Testis (tissue), 3 donors: ENCODE results near the gene ZNF212. TPM values are rescaled to one million over a fixed set of nuclear protein-coding genes. Genes with fewer than 3 reads are reported as not detected.

Experiments
- DNase-seq: peaks from one replicate; pipeline ENCODE4 v3.0.0-alpha.2; 2019
- H3K27ac ChIP-seq, 2 donors: fragments of 200-600 bp; sonication (generic); one replicate each; pipeline ENCODE4 v1.5.1; 2019
- H3K27me3 ChIP-seq: fragments of 200-600 bp; sonication (generic); one replicate; pipeline ENCODE4 v1.5.1; 2019
- H3K36me3 ChIP-seq: fragments of 200-600 bp; sonication (generic); one replicate; pipeline ENCODE4 v1.5.1; 2017; ENCODE audit warnings: low read depth; ENCODE audit errors: missing control alignments
- H3K4me1 ChIP-seq: fragments of 200-600 bp; sonication (generic); one replicate; pipeline ENCODE4 v1.5.1; 2019
- H3K4me3 ChIP-seq, 2 donors: fragments of 200-600 bp; sonication (generic); one replicate each; pipeline ENCODE4 v1.5.1; 2017 to 2019
- H3K9me3 ChIP-seq: fragments of 200-600 bp; sonication (generic); one replicate; pipeline ENCODE4 v1.5.1; 2017
- POLR2A ChIP-seq: fragments of 450-650 bp; IDR thresholded peaks from one replicate; pipeline ENCODE4 v1.6.1; 2017; ENCODE audit warnings: antibody characterized with exemption, mild to moderate bottlenecking, moderate library complexity
- WGBS, 2 donors: methylation state at CpG; one replicate each; pipeline ENCODE4 v1.1.5; 2018; 5-methylcytosine and 5-hydroxymethylcytosine counted together
- intact Hi-C: fragments of 100-400 bp; cut with DNase I; formaldehyde crosslinking; loops from one replicate; pipeline ENCODE4 v1.15.1; 2023; ENCODE audit warnings: low total_unique reads
- polyA plus RNA-seq: library from polyadenylated mRNA; stranded (reverse); fragments of 350-450 nt; fragmentation: Illumina TruSeq; extraction: RNeasy Lipid Tissue Mini Kit (QIAGEN cat#74804); gene quantifications from one replicate; pipeline ENCODE4 v1.2.3, GENCODE V29; 2014; ENCODE audit warnings: low read depth, low replicate concordance; ENCODE audit not compliant: insufficient read depth
- total RNA-seq, 2 donors: library from RNA; depleted of rRNA; stranded (reverse); fragments of >200 nt; gene quantifications; one replicate each; pipeline ENCODE4 v1.2.3, GENCODE V29; 2016
- TF ChIP-seq, protein P1 (sequence below), 3 experiments: fragments of 450-650 bp in 2 of 3; fragments of 200-600 bp in 1 of 3; sonication (generic) in 1 of 3; IDR thresholded peaks; one replicate each; pipeline ENCODE4 v1.5.1; 2016 to 2019; ENCODE audit warnings: antibody characterized with exemption in 3 of 3, mild to moderate bottlenecking in 2 of 3, moderate library complexity in 1 of 3

The ZNF212 gene
- total and polyA plus RNA-seq, 3 donors from 2014 or later, result 17.2 to 24.2 (median 23.1) TPM

DNA sequence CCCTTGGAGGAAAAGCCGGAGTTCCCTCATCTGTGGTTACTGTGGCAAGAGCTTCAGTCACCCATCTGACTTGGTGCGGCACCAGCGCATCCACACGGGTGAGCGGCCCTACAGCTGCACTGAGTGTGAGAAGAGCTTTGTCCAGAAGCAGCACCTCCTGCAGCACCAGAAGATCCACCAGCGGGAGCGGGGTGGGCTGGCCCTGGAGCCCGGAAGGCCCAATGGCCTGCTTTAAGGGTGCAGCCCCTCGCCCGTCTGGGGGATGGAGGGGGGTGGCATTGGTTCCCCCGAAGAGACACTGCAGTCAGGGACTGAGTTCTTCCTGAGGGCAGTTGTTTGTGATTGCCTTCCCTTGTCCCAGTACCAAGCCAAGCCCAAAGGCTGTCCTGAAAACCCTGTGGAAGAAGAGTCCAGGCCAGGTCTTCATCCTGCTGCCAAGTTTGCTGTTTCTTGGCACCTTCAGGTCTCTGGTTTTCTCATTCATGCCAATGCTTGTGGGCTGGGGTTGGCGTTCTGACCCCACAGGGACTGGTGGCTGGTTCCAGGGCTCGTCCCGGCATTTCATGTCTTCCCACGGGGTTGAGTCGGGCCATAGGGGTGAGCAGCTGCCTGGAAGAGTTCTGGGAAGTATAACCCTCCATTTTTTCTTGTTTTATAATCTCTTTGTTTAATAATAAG, 14.9 kb downstream of the ZNF212 start:
- H3K4me1 ChIP-seq, result no peaks in the 10 kb centered on the region
- intact Hi-C loops, result no loop called here
- no peaks in the 10 kb centered on the region for H3K27me3 ChIP-seq
- no peak overlapping the region for H3K27ac ChIP-seq
- H3K4me3 ChIP-seq, result no peak overlapping the region
- WGBS, 2 donors, result 87 to 96% methylated on average over 5 to 16 of the region's 16 CpGs
- H3K36me3 ChIP-seq, result no peaks in the 10 kb centered on the region
- TF ChIP-seq, protein P1, sequence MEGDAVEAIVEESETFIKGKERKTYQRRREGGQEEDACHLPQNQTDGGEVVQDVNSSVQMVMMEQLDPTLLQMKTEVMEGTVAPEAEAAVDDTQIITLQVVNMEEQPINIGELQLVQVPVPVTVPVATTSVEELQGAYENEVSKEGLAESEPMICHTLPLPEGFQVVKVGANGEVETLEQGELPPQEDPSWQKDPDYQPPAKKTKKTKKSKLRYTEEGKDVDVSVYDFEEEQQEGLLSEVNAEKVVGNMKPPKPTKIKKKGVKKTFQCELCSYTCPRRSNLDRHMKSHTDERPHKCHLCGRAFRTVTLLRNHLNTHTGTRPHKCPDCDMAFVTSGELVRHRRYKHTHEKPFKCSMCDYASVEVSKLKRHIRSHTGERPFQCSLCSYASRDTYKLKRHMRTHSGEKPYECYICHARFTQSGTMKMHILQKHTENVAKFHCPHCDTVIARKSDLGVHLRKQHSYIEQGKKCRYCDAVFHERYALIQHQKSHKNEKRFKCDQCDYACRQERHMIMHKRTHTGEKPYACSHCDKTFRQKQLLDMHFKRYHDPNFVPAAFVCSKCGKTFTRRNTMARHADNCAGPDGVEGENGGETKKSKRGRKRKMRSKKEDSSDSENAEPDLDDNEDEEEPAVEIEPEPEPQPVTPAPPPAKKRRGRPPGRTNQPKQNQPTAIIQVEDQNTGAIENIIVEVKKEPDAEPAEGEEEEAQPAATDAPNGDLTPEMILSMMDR (IDR thresholded peaks at IDR 0.05), result no peak
- no peak for TF ChIP-seq POLR2A
- no peaks in the 10 kb centered on the region for H3K9me3 ChIP-seq
- no peak for DNase-seq

DNA sequence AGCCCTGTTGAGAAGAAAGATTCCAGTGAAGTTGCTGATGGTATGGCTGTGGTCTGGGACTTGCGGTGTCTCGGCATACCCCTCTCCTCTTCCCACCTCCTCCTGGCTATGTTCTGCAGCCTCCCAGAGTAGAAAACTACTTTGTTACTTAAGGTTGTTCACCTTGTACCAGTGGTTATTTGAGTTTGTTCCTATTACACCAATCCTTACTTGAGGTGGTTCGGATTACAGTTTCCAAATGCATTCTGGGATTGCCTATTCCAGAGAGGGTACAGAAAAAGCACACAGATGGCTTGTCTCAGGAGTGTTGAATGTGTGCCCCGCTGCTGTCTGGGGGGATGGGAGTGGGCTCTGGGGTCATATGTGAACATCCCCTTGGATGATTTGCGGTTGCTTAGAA, 15.7 kb downstream of the ZNF212 start:
- no peaks in the 10 kb centered on the region for H3K4me1 ChIP-seq
- no peaks in the 10 kb centered on the region for H3K36me3 ChIP-seq

DNA sequence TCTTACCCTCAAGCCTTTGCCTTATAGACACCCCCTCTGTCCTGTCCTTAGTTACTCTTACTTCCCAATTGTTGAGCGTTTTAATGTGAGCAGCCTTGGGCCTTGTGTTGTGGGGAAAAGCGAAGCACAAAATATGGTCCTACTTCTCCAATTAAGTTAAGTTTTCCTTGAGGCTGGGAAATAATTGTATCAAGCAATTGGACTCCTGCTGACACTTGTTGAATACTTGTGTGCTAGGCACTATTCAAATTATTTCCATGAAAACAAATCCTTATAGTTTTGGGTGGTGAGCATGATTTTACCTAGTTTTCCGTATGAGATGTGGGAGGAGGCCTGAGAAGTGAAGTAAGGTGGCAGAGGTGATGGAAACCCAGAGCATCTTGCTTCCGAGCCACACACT, 17.1 kb downstream of the ZNF212 start:
- 82 to 86% methylated on average over 4 of the region's 4 CpGs for WGBS, 2 donors
- TF ChIP-seq POLR2A, result no peak
- TF ChIP-seq, protein P1 (IDR thresholded peaks at IDR 0.05), result no peak
- H3K4me1 ChIP-seq, result peaks cover 5% of the 10 kb centered on the region
- DNase-seq, result no peak
- intact Hi-C loops, result no loop called here
- no peaks in the 10 kb centered on the region for H3K9me3 ChIP-seq
- no peaks in the 10 kb centered on the region for H3K36me3 ChIP-seq
- no peak overlapping the region for H3K27ac ChIP-seq
- no peaks in the 10 kb centered on the region for H3K27me3 ChIP-seq
- H3K4me3 ChIP-seq, result no peak overlapping the region

More for the DNA sequence above, 15.7 kb downstream of the ZNF212 start:
- Histone ChIP-seq H3K27ac (no peak overlapping the region), H3K9me3 (no peaks in the 10 kb centered on the region), H3K27me3 (no peaks in the 10 kb centered on the region), H3K4me3 (no peak overlapping the region)
- 87 to 90% methylated on average over 5 of the region's 5 CpGs for WGBS, 2 donors
- intact Hi-C loops, result no loop called here
- no peak for TF ChIP-seq POLR2A
- TF ChIP-seq, protein P1 (IDR thresholded peaks at IDR 0.05), result no peak
- no peak for DNase-seq

DNA sequence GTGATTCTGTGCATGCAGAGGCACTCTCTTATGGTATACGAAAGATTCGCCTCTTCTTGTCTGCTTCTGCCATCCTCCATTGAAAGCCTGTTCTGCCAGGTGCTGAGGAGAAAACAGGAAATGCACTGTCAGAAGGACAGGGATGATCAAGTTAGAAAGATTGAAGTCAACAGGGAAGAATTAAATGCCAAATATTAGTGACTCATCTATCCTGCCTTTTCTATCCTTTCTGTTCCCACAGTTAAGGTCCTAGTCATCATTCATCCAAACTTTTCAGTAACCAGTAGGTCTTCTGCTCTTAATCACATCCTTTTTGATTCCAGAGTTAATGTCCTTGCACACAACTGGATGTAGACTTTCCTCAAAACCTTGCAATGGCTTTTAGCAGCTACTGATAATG, 17.7 kb downstream of the ZNF212 start:
- 91 to 94% methylated on average over 2 of the region's 2 CpGs for WGBS, 2 donors
- no peak for DNase-seq
- TF ChIP-seq, protein P1 (IDR thresholded peaks at IDR 0.05), result no peak
- no peak for TF ChIP-seq POLR2A
- H3K27me3 ChIP-seq, result no peaks in the 10 kb centered on the region
- H3K4me3 ChIP-seq, result no peak overlapping the region
- no peaks in the 10 kb centered on the region for H3K9me3 ChIP-seq
- no peak overlapping the region for H3K27ac ChIP-seq
- H3K36me3 ChIP-seq, result no peaks in the 10 kb centered on the region
- intact Hi-C loops, result no loop called here
- peaks cover 5% of the 10 kb centered on the region for H3K4me1 ChIP-seq

DNA sequence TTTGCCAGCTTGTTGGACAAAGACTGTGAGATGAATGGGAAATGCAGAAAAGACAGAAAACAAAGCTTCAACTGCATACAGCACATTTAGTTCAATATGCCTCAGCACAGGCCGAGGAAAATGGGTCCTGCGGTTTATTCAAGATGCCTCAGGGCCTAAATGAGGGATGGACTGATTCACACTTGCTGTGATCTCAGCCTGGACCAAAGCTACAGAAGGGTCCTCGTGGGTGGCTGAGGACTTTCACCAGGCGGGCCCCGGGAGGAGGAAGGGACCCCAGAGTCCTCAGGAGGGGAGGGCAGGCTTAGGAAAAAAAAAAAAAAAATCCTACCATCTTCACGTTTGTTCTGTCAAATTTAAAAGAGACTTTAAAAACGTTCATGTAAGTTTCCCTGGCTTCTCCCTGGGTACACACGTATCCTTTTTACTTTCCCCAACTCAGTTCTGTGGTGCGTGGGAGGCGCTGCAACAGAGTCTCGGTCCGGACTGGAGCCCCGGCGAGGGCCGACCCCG, 21.9 kb downstream of the ZNF212 start:
- intact Hi-C loops, result no loop called here
- no peak for TF ChIP-seq POLR2A
- TF ChIP-seq, protein P1 (IDR thresholded peaks at IDR 0.05), result no peak
- WGBS, 2 donors, result 2 to 4% methylated on average over 16 of the region's 16 CpGs
- Histone ChIP-seq H3K9me3 (no peaks in the 10 kb centered on the region), H3K4me1 (peaks cover 10% of the 10 kb centered on the region), H3K36me3 (no peaks in the 10 kb centered on the region), H3K27ac (peak overlapping the region; percentile 87 to 96), H3K4me3 (peak overlapping the region; percentile 71), H3K27me3 (no peaks in the 10 kb centered on the region)
- peak; percentile 33 for DNase-seq
